Transverse colon (tissue), 3 donors: ENCODE data around the gene AP3M1.

Source experiments
- EP300 ChIP-seq: sonication (generic); formaldehyde crosslinking; IDR thresholded peaks from one replicate; pipeline ENCODE4 v1.6.1; 2017; ENCODE audit warnings: antibody characterized with exemption, low read depth
- POLR2A ChIP-seq: fragments of 450-650 bp; IDR thresholded peaks from one replicate; pipeline ENCODE4 v1.6.1; 2016; ENCODE audit warnings: antibody characterized with exemption, mild to moderate bottlenecking, moderate library complexity
- TF ChIP-seq, protein P1 (sequence below), 5 experiments: fragments of 200-600 bp in 3 of 5; fragments of 450-650 bp in 2 of 5; sonication (generic) in 3 of 5; IDR thresholded peaks; 1 replicate in 2 of 5; 2 replicates in 3 of 5; pipeline ENCODE4 v1.5.1; 2016 to 2017; ENCODE audit warnings: antibody characterized with exemption in 5 of 5, inconsistent platforms in 3 of 5, mild to moderate bottlenecking in 2 of 5, moderate library complexity in 1 of 5

- TF ChIP-seq POLR2A = no peak
- TF ChIP-seq, protein P1, sequence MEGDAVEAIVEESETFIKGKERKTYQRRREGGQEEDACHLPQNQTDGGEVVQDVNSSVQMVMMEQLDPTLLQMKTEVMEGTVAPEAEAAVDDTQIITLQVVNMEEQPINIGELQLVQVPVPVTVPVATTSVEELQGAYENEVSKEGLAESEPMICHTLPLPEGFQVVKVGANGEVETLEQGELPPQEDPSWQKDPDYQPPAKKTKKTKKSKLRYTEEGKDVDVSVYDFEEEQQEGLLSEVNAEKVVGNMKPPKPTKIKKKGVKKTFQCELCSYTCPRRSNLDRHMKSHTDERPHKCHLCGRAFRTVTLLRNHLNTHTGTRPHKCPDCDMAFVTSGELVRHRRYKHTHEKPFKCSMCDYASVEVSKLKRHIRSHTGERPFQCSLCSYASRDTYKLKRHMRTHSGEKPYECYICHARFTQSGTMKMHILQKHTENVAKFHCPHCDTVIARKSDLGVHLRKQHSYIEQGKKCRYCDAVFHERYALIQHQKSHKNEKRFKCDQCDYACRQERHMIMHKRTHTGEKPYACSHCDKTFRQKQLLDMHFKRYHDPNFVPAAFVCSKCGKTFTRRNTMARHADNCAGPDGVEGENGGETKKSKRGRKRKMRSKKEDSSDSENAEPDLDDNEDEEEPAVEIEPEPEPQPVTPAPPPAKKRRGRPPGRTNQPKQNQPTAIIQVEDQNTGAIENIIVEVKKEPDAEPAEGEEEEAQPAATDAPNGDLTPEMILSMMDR (IDR thresholded peaks at IDR 0.05) = no peak
- TF ChIP-seq EP300 = no peak
These were observed 53.9 kb downstream of the AP3M1 start for GRCh38 chr10:74096777-74097176.
